ENCODE results near the gene EMX1. TPM values are rescaled to one million over a fixed set of nuclear protein-coding genes. Genes with fewer than 3 reads are reported as not detected.

EMX1 gene
- total RNA-seq, 2 experiments from 2014 or later: not detected

DNA sequence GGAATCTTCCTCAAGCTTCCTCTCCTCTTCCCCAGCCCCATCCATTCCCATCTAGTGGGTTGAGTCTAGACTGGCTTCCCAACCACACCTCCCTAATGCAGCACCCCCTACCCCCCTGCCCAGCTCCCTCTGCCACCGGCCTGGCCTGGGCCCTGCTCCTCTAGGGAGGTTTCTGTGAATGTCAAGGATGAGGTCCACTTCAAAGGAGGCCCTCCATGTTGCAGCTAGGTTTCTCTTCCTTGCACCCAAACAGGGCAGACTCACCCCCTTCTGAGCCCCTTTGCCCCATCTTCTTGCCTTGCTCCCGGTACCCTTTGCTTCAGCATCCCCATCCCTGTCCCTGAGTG, 18.3 kb downstream of the EMX1 start:
- H3K27ac ChIP-seq (ENCODE audit: low read depth, low read length, poor library complexity, severe bottlenecking): no peak overlapping the region
- CTCF ChIA-PET (ENCODE audit: unreplicated experiment): interaction anchor here (0.6 kb wide), 2 partner anchors 50 to 243 kb away, joined by 3 to 4 read pairs; no protein-coding TSS in a partner anchor
- H3K4me3 ChIP-seq (ENCODE audit: low read depth, low read length, poor library complexity, severe bottlenecking): no peak overlapping the region
- H4K20me1 ChIP-seq (ENCODE audit: insufficient read depth, low read length): no peaks in the 10 kb centered on the region
- no TSS peak for BruUV-seq (replicated peaks)
- no peaks in the 10 kb centered on the region for H3K79me2 ChIP-seq (ENCODE audit: insufficient read depth, low read depth, low read length)
- no peak overlapping the region for H2AFZ ChIP-seq (ENCODE audit: low read length)
- TF ChIP-seq, protein P1, sequence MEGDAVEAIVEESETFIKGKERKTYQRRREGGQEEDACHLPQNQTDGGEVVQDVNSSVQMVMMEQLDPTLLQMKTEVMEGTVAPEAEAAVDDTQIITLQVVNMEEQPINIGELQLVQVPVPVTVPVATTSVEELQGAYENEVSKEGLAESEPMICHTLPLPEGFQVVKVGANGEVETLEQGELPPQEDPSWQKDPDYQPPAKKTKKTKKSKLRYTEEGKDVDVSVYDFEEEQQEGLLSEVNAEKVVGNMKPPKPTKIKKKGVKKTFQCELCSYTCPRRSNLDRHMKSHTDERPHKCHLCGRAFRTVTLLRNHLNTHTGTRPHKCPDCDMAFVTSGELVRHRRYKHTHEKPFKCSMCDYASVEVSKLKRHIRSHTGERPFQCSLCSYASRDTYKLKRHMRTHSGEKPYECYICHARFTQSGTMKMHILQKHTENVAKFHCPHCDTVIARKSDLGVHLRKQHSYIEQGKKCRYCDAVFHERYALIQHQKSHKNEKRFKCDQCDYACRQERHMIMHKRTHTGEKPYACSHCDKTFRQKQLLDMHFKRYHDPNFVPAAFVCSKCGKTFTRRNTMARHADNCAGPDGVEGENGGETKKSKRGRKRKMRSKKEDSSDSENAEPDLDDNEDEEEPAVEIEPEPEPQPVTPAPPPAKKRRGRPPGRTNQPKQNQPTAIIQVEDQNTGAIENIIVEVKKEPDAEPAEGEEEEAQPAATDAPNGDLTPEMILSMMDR (conservative IDR thresholded peaks at IDR 0.05; ENCODE audit: low read length): no peak
- no peak for TF ChIP-seq EZH2phosphoT487 (IDR thresholded peaks at IDR 0.05; ENCODE audit: borderline replicate concordance, low read depth, low read length)
- no peak for DNase-seq (ENCODE audit: low spot score)
- H3K4me2 ChIP-seq (ENCODE audit: low read length): no peak overlapping the region
- no peaks in the 10 kb centered on the region for H3K36me3 ChIP-seq (ENCODE audit: insufficient read depth, low read length)
- intact Hi-C loops (cut with micrococcal nuclease; ENCODE audit: unreplicated experiment): no loop called here
- H3K4me1 ChIP-seq (ENCODE audit: insufficient read depth, low read length, poor library complexity, severe bottlenecking): no peaks in the 10 kb centered on the region
- no peaks in the 10 kb centered on the region for H3K9me3 ChIP-seq (ENCODE audit: low read length)
- H3K9me2 ChIP-seq (ENCODE audit: insufficient read depth, low read length): no peaks in the 10 kb centered on the region
- POLR2A ChIA-PET: no interaction called here

DNA sequence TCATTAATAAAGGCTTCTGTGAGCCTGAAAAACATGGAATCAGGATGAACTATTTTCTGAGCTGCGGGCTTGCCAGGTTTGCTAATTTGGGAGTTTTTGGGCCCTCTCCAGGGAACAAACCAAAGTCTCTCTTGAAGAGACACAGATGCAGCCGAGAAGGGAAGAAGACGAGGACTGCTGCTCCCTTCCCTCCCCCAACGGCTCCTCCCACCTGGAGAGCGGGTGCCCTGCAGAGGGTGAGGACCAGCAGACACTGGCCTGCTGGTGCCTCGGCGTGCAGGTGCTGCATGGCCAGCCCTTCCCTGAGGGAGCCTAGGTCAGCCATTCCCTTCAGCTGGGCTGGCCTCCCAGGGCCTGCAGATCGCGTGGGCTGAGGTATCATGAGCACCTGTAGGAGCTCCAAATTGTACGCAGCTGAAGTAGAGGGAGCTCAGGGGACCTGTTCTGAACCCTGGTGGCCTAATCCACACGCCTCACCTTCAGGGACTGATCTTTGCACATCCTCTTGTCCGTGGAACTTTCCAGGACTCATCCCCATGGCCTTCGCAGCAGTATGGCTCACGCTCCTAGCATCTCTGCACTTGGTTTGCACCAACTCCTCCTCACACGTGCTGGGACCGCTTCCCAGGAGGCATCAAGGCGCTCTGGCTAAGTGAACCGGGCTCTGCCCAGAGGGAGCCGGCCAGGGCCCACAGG, 19.5 kb downstream of the EMX1 start:
- no peak overlapping the region for H3K27ac ChIP-seq (ENCODE audit: low read depth, low read length, poor library complexity, severe bottlenecking)
- H3K4me2 ChIP-seq (ENCODE audit: low read length): no peak overlapping the region
- no peaks in the 10 kb centered on the region for H3K36me3 ChIP-seq (ENCODE audit: insufficient read depth, low read length)
- ChIA-PET POLR2A (no interaction called here), CTCF (ENCODE audit: unreplicated experiment) (no interaction called here)
- no peak for DNase-seq (ENCODE audit: low spot score)
- no peak overlapping the region for H2AFZ ChIP-seq (ENCODE audit: low read length)
- no peak overlapping the region for H3K4me3 ChIP-seq (ENCODE audit: low read depth, low read length, poor library complexity, severe bottlenecking)
- H3K79me2 ChIP-seq (ENCODE audit: insufficient read depth, low read depth, low read length): no peaks in the 10 kb centered on the region
- H3K4me1 ChIP-seq (ENCODE audit: insufficient read depth, low read length, poor library complexity, severe bottlenecking): no peaks in the 10 kb centered on the region
- H3K9me3 ChIP-seq (ENCODE audit: low read length): no peaks in the 10 kb centered on the region
- no TSS peak for BruUV-seq (replicated peaks)
- no peaks in the 10 kb centered on the region for H4K20me1 ChIP-seq (ENCODE audit: insufficient read depth, low read length)
- TF ChIP-seq, protein P1 (conservative IDR thresholded peaks at IDR 0.05; ENCODE audit: low read length): no peak
- TF ChIP-seq EZH2phosphoT487 (IDR thresholded peaks at IDR 0.05; ENCODE audit: borderline replicate concordance, low read depth, low read length): no peak
- H3K9me2 ChIP-seq (ENCODE audit: insufficient read depth, low read length): no peaks in the 10 kb centered on the region
- intact Hi-C loops (cut with micrococcal nuclease; ENCODE audit: unreplicated experiment): no loop called here

DNA sequence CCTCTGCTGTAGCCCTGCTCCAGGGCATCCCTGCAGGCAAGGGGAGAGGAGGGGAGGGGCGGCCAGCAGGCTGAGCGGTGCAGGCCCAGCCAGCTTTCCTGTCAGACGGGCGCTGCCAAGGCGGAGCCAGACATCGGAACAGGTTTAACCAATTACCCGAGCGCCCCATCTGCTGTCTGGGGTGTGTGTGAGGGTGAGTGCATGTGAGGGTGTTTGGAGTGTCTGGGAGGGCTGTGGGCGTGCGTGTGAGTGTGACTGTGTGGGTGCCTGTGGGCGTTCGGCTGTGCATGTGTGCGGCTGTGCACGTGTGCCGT, 20.0 kb downstream of the EMX1 start:
- H2AFZ ChIP-seq (ENCODE audit: low read length): no peak overlapping the region
- CTCF ChIA-PET (ENCODE audit: unreplicated experiment): no interaction called here

More for the DNA sequence above, 20.0 kb downstream of the EMX1 start:
- no TSS peak for BruUV-seq (replicated peaks)
- Histone ChIP-seq H3K4me3 (ENCODE audit: low read depth, low read length, poor library complexity, severe bottlenecking) (no peak overlapping the region), H3K9me2 (ENCODE audit: insufficient read depth, low read length) (no peaks in the 10 kb centered on the region), H4K20me1 (ENCODE audit: insufficient read depth, low read length) (no peaks in the 10 kb centered on the region), H3K27ac (ENCODE audit: low read depth, low read length, poor library complexity, severe bottlenecking) (no peak overlapping the region), H3K36me3 (ENCODE audit: insufficient read depth, low read length) (no peaks in the 10 kb centered on the region), H3K4me1 (ENCODE audit: insufficient read depth, low read length, poor library complexity, severe bottlenecking) (no peaks in the 10 kb centered on the region), H3K4me2 (ENCODE audit: low read length) (no peak overlapping the region), H3K9me3 (ENCODE audit: low read length) (no peaks in the 10 kb centered on the region), H3K79me2 (ENCODE audit: insufficient read depth, low read depth, low read length) (no peaks in the 10 kb centered on the region)
- TF ChIP-seq EZH2phosphoT487 (IDR thresholded peaks at IDR 0.05; ENCODE audit: borderline replicate concordance, low read depth, low read length): no peak
- TF ChIP-seq, protein P1 (conservative IDR thresholded peaks at IDR 0.05; ENCODE audit: low read length): no peak
- POLR2A ChIA-PET: no interaction called here
- no peak for DNase-seq (ENCODE audit: low spot score)
- intact Hi-C loops (cut with micrococcal nuclease; ENCODE audit: unreplicated experiment): no loop called here
